C4-2B (cell line): ENCODE data around the gene PTPRZ1.

ENCODE experiments used
- ZFX ChIP-seq: fragments of 450-650 bp; IDR thresholded peaks from 2 replicates; pipeline ENCODE4 v1.6.1; 2017
- TF ChIP-seq, protein P1 (sequence below): fragments of 450-650 bp; conservative IDR thresholded peaks from 2 replicates; pipeline ENCODE4 v1.5.1; 2017; ENCODE audit warnings: mild to moderate bottlenecking

DNA sequence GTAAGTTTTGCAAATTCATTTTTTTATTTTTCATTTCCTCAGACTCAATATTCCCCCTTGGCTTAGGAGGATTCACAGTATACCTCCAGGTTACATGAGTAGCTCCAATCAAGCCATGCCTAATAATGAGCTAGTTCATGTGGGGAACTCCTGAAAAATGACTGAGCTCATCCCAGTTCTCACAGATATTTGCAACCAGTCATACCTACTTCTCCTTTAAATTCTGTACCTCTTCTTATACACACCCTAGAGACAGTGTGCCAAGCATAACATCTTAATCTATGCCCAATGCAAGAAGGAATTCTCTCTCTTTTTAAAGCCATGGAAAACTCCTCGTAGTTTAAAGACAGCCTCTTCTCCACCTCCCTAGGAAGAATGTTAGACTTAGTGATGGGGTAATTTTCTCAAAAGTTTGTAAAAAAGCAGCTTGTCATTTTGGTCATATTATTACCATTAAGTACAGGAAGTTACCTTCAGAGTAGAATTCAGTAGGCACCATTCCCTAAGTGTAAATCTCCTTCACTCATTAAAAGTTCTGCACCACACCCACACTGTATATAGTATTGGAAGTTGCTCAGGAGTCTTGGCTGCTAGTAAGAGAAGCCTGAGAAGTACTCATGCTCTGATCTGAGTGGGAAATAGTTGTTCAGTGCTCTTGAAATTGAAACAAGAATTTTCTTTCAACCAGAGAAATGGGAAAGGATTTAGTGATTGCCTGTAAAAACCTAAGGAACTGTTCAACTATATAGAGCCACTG is 72.7 kb downstream of the PTPRZ1 start:
- TF ChIP-seq, protein P1, sequence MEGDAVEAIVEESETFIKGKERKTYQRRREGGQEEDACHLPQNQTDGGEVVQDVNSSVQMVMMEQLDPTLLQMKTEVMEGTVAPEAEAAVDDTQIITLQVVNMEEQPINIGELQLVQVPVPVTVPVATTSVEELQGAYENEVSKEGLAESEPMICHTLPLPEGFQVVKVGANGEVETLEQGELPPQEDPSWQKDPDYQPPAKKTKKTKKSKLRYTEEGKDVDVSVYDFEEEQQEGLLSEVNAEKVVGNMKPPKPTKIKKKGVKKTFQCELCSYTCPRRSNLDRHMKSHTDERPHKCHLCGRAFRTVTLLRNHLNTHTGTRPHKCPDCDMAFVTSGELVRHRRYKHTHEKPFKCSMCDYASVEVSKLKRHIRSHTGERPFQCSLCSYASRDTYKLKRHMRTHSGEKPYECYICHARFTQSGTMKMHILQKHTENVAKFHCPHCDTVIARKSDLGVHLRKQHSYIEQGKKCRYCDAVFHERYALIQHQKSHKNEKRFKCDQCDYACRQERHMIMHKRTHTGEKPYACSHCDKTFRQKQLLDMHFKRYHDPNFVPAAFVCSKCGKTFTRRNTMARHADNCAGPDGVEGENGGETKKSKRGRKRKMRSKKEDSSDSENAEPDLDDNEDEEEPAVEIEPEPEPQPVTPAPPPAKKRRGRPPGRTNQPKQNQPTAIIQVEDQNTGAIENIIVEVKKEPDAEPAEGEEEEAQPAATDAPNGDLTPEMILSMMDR: no peak
- TF ChIP-seq ZFX: no peak
